T-helper 22 cell (primary cell): ENCODE data around the gene CMTM4.
"Not testable (repeated sequence)": the region's sequence is repeated elsewhere in the genome, so short reads cannot be mapped to it uniquely, and the experiment has no call there.

Experiments
- DNase-seq: peaks from one replicate; pipeline ENCODE4 v3.0.0-alpha.2; 2020; ENCODE audit warnings: low read depth

CMTM4 gene

GRCh38 chr16:66705790-66706505 lies 9.4 kb upstream of the CMTM4 start:
- DNase-seq, result no peak

GRCh38 chr16:66703406-66704215 lies 7.1 kb upstream of the CMTM4 start:
- DNase-seq, result no peak

- no peak for DNase-seq
Observed at GRCh38 chr16:66701516-66701915, 5.0 kb upstream of the CMTM4 start.

DNA sequence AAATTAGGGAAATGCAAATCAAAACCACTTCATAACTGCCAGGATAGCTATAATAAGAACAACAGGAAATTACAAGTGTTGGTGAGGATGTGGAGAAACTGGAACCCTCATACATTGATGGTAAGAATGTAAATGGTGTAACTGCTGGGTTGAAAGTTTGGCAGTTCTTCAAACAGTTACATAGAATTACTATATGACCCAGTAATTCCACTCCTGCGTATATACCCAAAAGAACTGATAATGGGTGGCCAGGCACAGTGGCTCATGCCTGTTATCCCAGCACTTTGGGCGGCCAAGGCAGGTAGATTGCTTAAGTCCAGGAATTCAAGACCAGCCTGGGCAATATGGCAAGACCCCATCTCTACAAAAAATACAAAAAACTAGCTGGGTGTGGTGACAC lies 4.5 kb upstream of the CMTM4 start:
- no peak for DNase-seq

DNA sequence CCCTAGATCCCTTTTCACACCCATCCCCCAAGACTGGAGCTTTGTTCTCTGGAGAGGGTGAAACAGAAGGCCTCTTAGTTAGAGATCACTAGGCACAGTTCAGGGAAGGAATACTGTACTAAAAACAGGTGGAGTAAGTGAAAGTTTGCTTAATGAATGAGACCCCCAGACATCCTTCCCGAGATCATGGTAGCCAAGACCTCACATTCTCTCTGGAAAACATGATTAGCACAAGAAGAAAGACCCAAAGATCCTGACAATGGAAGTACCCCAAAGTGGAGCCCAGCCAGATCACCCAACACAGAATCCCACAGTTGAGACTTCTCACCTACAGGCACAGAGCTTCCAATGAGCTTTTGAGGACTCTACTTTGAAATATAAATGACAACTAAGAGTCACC lies 3.4 kb upstream of the CMTM4 start:
- DNase-seq, result no peak

DNA sequence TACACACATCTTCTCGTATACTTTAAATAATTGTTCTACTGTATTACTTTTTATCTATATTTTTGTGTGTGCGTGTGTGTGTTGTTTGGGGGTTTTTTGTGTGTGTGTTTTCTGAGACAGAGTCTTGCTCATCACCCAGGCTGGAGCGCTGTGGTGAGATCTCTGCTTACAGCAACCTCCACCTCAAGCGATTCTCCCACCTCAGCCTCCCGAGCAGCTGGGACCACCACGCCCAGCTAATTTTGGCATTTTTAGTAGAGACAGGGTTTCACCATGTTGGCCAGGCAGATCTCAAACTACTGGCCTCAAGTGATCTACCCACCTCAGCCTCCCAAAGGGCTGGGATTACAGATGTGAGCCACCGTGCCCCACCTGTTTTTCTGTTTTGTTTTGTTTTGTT lies 1.5 kb upstream of the CMTM4 start:
- no peak for DNase-seq

- DNase-seq, result no peak
Observed at GRCh38 chr16:66695935-66696668, 441 bp downstream of the CMTM4 start.

GRCh38 chr16:66695471-66695934 lies 1.0 kb downstream of the CMTM4 start:
- no peak for DNase-seq

DNA sequence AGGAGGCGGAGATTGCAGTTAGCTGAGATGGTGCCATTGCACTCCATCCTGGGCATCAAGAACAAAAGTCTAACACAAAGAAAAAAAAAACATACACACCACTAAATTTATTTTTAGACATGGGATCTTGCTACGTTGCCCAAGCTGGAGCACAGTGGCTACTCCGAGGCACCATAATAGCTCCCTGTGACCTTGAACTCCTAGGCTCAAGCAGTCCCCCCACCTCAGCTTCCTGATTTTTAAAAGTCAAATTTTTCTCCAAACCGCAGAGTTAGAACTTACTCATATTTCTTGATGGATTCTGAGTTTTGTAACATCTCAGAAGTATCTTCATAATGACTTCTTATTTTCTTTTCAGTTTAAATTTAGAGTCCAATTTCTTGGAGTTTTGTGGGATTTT lies 3.4 kb downstream of the CMTM4 start:
- no peak for DNase-seq

- no peak for DNase-seq
Observed at GRCh38 chr16:66692341-66692740, 4.2 kb downstream of the CMTM4 start.

DNA sequence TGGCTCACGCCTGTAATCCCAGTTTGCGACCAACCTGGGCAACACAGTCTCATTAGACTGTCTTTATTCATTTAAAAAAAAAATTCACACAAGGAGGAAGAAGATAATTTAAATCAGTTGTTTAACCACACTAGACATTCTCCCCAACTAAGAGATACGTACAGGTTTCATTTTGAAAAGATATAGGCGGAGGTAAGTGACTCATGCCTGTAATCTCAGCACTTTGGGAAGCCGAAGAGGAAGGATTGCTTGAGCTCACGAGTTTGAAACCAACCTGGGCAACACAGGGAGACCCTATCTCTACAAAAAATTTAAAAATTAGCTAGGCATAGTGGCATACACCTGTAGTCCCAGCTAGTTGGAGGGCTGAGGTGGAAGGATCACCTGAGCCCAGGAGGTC lies 5.3 kb downstream of the CMTM4 start:
- no peak for DNase-seq

GRCh38 chr16:66690106-66690847 lies 6.3 kb downstream of the CMTM4 start:
- no peak for DNase-seq

GRCh38 chr16:66689282-66689681 lies 7.3 kb downstream of the CMTM4 start:
- no peak for DNase-seq

DNA sequence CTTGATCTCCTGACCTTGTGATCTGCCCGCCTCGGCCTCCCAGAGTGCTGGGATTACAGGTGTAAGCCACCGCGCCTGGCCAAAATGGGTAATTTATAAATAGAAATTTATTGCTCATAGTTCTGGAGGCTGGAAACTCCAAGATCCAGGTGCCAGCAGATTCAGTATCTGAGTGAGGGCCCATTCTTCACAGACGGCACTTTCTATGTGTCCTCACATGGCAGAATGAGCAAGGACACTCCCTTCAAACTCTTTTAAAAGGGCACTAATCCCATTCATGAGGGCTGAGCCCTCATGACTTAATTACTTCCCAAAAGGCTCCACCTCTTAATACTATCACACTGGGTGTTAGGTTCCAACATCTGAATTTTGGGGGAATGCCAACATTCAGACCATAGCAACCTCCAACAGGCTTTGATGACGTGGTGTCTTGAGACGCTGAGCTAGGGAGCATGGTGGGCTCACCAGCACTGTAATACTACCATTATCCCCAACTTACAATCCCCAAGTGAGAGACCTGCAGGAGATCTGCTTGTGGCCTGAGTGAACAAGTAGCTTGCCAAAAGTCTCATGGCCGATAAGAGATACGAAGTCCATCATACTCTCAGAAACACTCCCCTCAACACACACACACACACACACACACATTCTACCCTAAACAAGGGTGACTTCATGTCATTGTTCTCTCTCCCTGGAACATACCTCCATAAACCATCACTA lies 8.5 kb downstream of the CMTM4 start:
- no peak for DNase-seq

DNA sequence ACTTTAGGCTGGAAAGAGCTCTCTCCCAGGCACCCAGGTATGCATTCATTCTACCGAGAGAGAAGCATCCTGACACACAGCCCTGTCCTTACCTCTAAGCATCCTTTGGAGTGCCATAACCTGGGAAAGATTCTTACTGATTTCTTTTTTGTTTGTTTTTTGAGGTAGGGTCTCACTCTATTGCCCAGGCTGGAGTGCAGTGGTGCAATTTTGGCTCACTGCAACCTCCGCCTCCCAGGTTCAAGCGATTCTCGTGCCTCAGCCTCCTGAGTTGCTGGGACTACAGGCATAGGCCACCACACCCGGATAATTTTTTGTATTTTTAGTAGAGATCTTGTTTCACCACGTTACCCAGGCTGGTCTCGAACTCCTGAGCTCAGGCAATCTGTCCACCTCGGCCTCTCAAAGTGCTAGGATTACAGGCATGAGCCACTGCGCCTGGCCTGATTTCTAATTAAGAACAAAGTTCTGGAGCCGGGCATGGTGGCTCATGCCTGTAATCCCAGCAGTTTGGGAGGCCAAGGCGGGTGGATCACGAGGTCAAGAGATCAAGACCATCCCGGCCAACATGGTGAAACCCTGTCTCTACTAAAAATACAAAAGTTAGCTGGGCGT lies 10.9 kb downstream of the CMTM4 start:
- DNase-seq, result not testable (repeated sequence)

GRCh38 chr16:66682271-66682670 lies 14.3 kb downstream of the CMTM4 start:
- DNase-seq, result no peak

DNA sequence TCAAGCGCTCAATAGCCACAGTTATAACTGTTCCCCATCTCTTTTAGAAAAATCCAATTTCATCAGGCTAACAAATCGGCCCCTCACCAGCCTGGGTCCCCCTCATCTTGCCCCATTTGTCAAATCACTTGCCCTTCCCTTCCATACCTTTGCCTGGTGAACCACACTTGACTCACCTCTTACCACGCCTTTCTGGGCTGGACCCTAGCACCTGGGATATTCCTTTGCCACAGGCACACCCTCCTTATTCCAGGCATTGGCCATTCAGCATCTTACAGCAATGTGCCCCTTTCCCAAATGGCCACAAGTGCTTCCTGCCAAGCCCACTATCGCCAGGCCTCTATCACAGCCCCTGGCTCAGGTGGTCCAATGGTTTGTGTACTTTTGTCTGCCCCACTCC lies 14.9 kb downstream of the CMTM4 start:
- no peak for DNase-seq

GRCh38 chr16:66678337-66678736 lies 18.2 kb downstream of the CMTM4 start:
- no peak for DNase-seq

DNA sequence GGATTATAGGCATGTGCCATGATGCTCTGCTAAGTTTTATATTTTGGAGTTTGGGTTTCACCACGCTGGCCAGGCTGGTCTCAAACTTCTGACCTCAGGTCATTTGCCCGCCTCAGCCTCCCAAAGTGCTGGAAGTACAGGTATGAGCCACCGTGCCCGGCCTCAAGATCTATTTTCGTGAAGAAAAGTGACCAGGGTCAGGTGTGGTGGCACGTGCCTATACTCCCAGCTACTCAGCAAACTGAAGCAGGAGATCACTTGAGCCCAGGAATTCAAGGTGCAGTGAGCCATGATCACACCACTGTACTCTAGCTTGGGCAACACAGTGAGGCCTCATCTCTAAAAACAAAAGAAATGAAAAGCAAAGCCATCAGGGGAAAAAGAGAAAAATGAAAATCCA lies 18.7 kb downstream of the CMTM4 start:
- no peak for DNase-seq

- DNase-seq, result no peak
Observed at GRCh38 chr16:66677179-66677578, 19.4 kb downstream of the CMTM4 start.

- no peak for DNase-seq
Observed at GRCh38 chr16:66676599-66676998, 19.9 kb downstream of the CMTM4 start.
